GM15510 (cell line): Measurements from ENCODE around the gene MINK1.

Experiments
- POLR2A ChIP-seq: IDR thresholded peaks from 3 replicates; pipeline ENCODE4 v1.6.1; 2011; ENCODE audit warnings: borderline replicate concordance; ENCODE audit not compliant: insufficient read length; ENCODE audit errors: extremely low read depth

Gene MINK1

GRCh38 chr17:4880857-4881256 is 47.7 kb downstream of the MINK1 start:
- no peak for TF ChIP-seq POLR2A

- no peak for TF ChIP-seq POLR2A
These were observed 48.8 kb downstream of the MINK1 start for GRCh38 chr17:4881761-4882555.

GRCh38 chr17:4884489-4884888 is 51.3 kb downstream of the MINK1 start:
- no peak for TF ChIP-seq POLR2A

GRCh38 chr17:4886830-4887229 is 53.7 kb downstream of the MINK1 start:
- no peak for TF ChIP-seq POLR2A

GRCh38 chr17:4887581-4887980 is 54.4 kb downstream of the MINK1 start:
- no peak for TF ChIP-seq POLR2A

GRCh38 chr17:4891411-4892410 is 58.6 kb downstream of the MINK1 start:
- no peak for TF ChIP-seq POLR2A

GRCh38 chr17:4892499-4893221 is 59.5 kb downstream of the MINK1 start:
- no peak for TF ChIP-seq POLR2A

- TF ChIP-seq POLR2A = no peak
These were observed 60.1 kb downstream of the MINK1 start for GRCh38 chr17:4893272-4893671.

- no peak for TF ChIP-seq POLR2A
These were observed 60.8 kb downstream of the MINK1 start for GRCh38 chr17:4893721-4894560.

- TF ChIP-seq POLR2A = no peak
These were observed 62.0 kb downstream of the MINK1 start for GRCh38 chr17:4895121-4895520.

GRCh38 chr17:4895657-4896331 is 62.7 kb downstream of the MINK1 start:
- no peak for TF ChIP-seq POLR2A

- no peak for TF ChIP-seq POLR2A
These were observed 63.4 kb downstream of the MINK1 start for GRCh38 chr17:4896332-4897197.
